Astrocyte of the cerebellum (primary cell): ENCODE data around the gene PLA1A.
A peak's percentile ranks its signal among the peaks of the same experiment; 100 is the strongest.

Experiments
- DNase-seq: peaks from one replicate; pipeline ENCODE4 v3.0.0-alpha.2; 2011; ENCODE audit warnings: low read depth
- H3K4me3 ChIP-seq: 2 replicates; pipeline ENCODE4 v1.5.1; 2011; ENCODE audit warnings: mild to moderate bottlenecking, low read depth, low read length, moderate library complexity
- CTCF ChIP-seq: IDR thresholded peaks from 2 replicates; pipeline ENCODE4 v1.5.1; 2012; ENCODE audit warnings: low read length, low read depth, moderate library complexity, mild to moderate bottlenecking; ENCODE audit errors: missing control alignments
- in situ Hi-C: cut with HindIII; loops from 2 replicates; pipeline ENCODE4 v1.10.0; 2017; ENCODE audit warnings: low sequenced_read_pairs

PLA1A gene

GRCh38 chr3:119637679-119638477 lies 40.2 kb downstream of the PLA1A start:
- H3K4me3 ChIP-seq: no peak overlapping the region
- TF ChIP-seq CTCF: no peak
- in situ Hi-C loops: no loop called here
- DNase-seq: peak; percentile 52

- no peak overlapping the region for H3K4me3 ChIP-seq
- no peak for TF ChIP-seq CTCF
- DNase-seq: no peak
- in situ Hi-C loops: no loop called here
Observed at GRCh38 chr3:119639494-119640350, 42.0 kb downstream of the PLA1A start.

- DNase-seq: no peak
- H3K4me3 ChIP-seq: no peak overlapping the region
- TF ChIP-seq CTCF: no peak
- in situ Hi-C loops: no loop called here
Observed at GRCh38 chr3:119641416-119641815, 43.7 kb downstream of the PLA1A start.

- in situ Hi-C loops: no loop called here
- TF ChIP-seq CTCF: no peak
- no peak overlapping the region for H3K4me3 ChIP-seq
- DNase-seq: no peak
Observed at GRCh38 chr3:119642746-119643473, 45.2 kb downstream of the PLA1A start.

GRCh38 chr3:119643528-119643927 lies 45.8 kb downstream of the PLA1A start:
- H3K4me3 ChIP-seq: no peak overlapping the region
- DNase-seq: peak; percentile 36
- in situ Hi-C loops: no loop called here
- TF ChIP-seq CTCF: no peak

- in situ Hi-C loops: no loop called here
- no peak for DNase-seq
- TF ChIP-seq CTCF: no peak
- no peak overlapping the region for H3K4me3 ChIP-seq
Observed at GRCh38 chr3:119644481-119644880, 46.8 kb downstream of the PLA1A start.
